LHCN-M2 (cell line): ENCODE results near the gene DPP4. TPM values are rescaled to one million over a fixed set of nuclear protein-coding genes. Genes with fewer than 3 reads are reported as not detected.

Source experiments
- DNase-seq: peaks from one replicate; pipeline ENCODE4 v3.0.0-alpha.2; 2012; ENCODE audit warnings: low read depth
- total RNA-seq: library from RNA; depleted of rRNA; stranded (reverse); fragments of >200 nt; gene quantifications from 2 replicates; pipeline ENCODE4 v1.2.3, GENCODE V29; 2014

The DPP4 gene
- total RNA-seq, 1 experiment from 2014 or later, result 27.7 TPM

DNA sequence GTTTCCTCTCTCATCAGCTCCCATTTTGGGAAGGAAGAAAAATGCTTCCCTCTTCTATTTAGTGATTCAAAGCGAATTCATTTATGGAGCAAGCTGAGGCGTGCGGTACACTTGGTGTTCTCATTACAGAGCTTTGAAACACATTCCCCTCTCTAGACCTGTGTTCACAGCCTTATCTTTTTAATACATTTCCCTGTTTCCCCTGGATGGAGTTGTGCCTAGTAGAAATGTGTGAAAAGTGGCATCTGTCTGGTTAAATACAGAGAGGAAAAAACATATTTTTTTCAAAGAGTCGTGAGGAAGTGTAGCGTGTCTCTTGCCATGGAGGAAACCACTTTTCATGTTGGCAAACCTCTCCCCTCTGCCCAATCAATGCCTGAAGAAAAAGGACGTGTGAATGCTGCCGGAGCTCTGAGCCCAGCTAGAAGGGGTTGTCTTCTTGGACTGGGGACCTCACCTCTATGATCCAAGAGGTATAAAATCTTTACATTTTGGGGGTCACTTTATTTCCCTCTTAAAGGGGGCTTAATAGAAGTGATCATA, 52.4 kb downstream of the DPP4 start:
- DNase-seq, result no peak

DNA sequence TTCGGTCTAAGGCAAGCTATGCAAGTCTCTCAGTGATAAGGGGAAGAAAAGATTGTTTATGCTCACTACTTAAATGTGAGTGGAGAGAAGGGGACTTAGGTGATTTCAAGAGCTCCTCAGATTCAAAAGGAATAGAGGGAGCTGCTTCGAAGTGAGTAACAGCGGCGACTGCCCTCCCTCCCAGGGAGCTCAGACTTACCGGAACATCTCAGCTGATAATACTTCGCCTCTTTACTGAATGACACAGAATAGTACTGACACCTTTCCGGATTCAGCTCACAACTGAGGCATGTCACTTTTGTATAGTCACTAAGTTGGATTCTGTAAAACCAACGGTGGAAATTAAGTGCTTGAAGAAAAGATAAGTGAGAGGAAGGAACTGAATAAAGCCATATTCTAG, 55.5 kb downstream of the DPP4 start:
- DNase-seq, result no peak

DNA sequence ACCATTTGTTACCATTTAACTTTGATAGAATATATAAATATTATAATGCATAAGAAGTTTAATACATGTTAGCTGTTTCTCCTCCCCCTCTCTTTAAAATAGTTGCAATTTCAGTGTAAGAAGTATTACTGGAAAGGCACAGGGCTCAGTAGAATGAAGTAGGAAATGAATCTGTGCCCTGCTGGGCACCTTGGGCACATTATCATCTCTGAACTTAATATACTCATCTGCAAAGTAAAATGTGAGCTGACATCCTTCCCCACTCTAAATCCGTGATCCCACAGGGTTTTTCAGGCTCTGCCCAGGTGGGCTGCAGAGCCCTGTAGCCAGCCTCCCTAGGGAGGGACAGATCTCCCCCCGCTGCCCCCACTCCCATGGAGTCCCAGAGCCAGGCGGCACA, 56.8 kb downstream of the DPP4 start:
- no peak for DNase-seq

DNA sequence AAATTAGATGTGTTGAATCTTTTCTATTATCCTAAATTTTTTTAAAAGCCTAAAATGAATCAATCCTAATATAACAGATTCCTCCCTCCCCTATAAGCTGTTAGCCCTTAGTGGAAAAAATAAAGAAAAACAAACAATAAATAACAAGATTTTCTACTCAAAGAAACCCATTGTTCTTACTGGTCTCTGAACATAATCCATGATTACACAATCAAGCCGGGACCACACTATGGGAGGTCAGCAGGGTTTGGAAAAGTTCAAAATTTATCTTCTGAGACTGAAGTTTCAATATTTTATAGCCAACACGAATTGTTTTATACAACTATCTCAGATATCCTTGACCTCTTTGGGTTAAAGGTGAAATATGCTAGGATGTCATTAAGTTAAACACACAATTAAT, 57.9 kb downstream of the DPP4 start:
- no peak for DNase-seq

DNA sequence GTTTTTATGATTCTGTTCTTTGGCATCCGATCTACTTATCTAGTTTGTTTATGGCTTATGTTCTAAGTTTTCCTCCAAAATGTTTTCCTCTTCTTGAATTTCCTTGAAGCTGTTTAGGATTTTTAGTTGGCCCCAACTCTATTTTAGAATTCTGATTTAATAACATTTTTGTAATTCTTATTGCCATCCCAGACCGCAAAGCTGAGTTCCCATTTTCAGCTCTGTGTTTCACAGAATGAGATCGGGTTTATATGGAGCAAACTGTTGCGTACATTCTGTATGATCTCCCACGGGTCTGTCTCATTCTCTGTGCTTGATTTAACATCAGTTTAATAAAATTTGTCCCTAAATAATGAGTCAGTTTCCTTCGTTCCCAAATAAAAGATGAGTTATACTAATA, 59.3 kb downstream of the DPP4 start:
- DNase-seq, result peak; percentile 27

DNA sequence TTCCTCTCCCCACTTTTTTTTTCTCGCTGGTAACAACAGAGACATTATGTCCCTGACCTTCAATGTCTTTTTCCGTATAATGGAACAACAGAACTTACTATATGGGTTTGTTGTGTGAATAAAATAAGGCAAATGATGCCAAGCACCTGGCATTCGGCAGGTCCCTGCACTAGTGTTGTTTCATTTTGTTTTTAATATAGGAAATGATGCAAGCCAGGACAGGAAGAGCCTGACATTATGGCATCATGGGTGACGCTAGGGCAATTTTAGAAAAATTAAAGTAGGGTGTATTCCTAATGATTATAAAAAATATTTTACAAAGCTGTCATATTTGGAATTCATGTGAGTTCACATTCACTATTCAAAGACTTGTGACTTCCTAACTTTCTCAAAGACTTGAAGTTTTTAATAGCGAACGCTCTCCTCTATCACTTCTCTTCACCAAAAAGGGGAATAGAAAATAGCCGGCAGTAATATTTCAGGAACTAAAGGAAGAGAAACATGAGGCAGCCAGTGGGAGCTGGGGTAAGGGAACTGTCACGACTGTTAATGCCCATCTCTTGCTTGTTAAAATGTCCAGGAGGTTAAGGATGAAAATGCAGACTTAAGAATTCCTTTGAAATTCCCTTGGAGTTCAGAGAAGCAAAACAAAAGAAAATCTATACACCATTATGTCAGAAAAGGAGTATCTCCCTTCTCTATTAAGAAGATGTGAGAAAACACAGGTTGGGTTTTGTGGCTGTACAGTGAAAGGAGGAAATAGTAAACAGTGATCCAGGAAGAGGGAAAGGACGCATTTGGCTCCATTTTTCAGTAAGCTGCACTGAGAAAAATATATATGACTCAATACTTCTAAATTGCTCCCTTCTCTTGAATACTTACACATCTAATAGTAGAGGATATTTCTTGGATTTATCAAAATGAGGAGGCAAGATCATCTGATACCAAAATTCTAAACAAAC, 60.2 kb downstream of the DPP4 start:
- DNase-seq, result no peak

DNA sequence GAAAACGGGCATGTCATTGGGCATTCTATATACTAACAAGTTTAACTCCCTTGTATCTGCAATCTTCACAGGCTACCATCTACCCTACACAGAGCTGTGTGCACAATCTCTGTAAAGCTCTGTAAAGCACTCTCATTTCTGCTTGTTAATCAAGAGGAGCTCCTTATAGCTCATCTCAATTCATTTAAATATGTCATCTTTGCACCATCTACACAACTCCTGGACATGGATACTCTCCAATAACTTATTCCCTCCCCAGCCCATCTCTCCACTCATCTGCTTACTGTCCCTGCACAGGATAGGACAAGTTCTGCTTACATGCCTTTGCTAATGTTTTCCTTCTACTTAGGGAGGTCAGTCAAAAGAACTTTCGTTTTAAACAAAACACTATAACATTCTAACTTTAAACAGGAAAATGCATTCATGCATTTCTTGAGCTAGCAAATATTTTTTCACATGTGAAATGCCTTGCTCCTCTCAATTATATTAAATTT, 61.4 kb downstream of the DPP4 start:
- no peak for DNase-seq

DNA sequence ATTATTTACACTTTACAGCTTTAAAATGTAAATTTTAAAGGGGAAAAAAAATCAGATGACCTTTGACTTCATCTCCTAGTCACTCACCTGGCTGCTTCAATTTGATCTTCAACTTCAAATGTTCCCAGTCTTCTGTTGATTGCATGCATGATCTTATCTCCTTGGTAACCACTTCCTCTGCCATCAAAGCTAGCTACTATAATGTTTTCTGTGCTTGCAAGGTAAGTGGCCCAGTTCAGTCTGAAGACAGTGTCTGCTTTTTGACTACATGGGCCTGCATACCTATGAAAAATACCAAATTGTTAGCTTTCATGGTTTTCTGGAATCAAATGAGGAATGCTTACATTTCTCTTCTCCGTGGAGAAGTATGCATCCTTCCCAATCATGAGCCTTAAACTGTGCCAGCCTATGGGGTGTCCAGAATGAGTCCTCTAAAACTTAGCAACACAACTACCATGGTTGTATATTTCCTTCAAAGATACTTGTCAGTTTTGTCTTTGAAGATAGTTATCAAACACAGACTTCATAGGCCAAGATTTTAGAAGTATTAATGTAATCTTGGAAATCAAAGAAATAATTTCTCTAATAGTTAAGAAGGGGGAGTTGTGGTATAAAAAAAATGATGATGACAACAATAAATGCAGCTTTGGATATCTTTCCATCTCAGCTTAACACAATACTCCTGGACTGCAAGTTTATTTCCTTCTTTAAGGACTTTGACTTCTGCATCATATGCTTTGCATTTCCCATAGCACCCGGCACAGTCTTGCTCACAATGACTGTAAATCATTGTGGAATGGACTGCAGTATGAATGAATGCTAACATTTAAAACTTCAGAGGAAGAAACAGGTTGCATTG, 62.1 kb downstream of the DPP4 start:
- no peak for DNase-seq

DNA sequence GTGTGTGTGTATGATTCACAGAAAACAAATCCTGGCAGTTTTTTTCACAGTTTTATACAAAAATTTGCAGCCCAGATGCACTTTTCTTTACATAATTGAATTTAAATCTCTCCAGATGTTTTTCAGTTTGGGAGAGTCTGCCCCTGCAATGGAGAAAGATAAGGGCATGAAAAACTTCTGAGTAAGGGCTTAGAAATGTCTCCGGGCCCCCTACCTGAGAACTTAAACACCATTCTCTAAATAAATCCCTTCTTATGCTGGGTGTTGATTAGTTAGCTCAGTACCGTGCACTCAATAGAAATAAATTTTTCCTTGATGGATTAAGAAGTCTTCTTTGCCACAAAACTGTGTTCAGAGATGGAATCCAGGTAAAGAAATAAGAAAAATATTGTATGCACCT, 64.5 kb downstream of the DPP4 start:
- DNase-seq, result no peak

DNA sequence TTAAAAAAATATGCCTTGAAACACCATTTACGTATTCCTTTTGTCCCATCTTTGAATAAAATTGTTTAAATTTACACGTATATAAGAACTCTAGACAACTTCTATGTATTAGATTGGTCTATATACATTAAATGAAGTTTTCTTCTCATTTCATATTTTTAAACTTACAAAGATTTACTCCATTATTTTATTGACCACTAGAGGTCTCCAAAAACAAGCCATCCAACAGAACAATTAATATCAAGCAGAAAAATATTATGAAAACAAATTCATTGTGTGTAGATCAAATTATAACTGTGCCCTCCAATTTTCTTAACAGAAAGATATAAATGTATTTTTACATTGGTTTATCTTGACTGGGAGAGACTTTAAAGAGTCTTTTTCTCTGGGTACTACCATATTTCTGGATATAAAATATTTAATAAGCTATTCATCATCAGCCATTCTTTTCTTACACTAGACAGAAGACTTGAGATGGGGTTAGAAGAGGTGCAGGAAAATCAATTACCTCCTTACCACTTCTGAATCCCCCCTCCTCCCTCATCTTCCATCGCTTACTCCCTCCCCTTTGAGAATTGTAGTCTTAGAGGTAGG, 66.5 kb downstream of the DPP4 start:
- no peak for DNase-seq

DNA sequence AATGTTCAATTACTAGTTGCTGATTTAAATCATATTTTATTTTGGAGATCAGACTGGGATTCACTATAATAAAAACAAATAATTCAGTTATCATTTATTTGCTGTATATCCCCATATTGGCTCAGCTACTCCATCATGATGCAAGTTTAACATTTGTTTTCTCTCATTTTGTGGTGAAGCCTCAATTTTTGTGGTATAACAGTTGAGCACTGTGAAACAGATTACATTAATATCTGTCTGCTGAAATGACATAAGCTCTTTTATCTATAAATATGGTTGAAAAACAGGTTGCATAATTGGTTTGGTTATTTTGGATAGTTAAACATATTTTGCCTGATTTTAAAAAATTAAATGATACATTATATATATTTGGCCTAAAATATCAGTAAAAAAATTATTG, 67.7 kb downstream of the DPP4 start:
- DNase-seq, result no peak

DNA sequence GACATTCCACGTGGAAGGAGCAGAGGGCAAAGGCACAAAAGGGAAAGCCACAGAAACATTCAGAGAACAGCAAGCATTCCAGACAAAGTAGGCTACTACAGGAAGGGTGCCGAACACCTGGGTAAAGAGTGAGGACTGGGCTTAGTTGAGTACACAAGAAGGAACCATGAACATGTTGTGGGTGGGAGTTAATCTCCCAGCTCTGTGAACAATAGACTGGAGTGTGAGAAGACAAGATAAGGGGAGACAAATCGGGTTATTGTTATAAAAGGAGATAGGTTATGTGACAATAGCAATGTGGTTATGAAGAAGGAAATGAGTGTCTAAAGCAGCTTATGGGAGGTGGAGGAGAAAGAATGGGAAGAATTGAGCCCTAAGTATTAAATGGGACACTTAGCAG, 70.0 kb downstream of the DPP4 start:
- no peak for DNase-seq

DNA sequence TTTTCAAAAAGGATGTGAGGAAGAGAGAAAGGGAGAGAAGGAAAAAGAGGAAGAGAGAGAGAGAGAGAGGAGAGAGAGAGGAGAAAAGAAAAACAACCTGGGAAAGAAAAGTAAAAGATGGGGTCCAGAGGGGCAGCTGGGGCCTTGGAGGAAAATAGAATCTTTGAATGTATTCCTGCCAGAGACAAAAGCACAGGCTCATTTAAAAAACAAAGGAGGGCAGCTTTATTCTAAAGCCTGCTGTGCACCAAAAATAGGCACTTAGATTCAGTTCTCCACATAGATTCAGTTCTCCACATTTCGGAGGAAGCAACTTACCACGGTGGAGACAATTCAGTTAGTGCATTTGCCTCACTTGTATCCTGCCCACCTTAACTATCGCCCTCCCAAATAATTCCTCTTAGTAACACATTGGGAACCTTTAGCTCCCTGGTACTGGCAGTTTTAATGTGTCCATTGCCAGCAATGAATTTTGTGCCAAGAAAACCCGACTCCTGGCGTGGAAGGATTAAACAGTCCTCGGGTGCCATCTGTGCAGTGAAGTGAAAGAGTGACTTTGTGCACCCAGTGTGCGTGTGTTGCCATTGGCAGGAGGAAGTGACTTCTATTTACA, 71.3 kb downstream of the DPP4 start:
- DNase-seq, result no peak

DNA sequence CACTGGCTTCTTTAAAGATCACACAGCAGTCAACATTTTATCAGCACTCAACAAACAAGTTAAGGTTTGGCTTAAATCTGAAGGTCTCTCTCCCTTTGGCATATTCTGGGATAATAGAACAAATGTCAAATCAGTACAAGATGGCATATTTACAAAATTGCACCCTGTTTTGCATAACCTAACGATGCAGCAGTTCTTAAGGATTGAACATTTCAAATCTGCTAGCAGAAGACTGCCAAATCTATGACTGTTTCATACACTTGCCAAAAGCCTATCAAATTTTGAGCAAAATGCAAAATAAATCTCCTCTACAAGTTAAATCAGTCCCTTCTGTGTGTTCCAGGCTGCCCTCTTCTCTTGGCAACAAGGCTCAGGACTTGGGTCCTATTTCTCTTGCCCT, 73.6 kb downstream of the DPP4 start:
- no peak for DNase-seq

DNA sequence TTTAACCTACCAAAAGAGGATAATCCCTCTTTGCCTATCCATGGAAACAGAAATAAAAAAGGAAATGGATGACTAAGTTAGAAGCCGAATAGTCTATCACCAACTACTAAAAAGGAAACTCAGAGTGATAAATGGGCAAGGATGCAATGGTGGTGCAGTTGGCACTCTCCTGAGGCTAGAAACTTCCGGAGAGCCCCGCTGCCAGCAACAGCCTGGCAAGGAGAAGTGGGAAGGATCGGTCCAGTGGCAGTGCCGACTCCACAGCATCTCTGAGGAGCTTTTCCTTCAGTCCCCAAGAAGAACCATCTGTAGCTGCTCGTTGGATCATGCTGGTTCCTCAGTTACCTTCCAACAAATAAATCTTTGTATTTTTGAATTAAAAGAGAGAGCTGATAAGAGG, 74.7 kb downstream of the DPP4 start:
- DNase-seq, result no peak

DNA sequence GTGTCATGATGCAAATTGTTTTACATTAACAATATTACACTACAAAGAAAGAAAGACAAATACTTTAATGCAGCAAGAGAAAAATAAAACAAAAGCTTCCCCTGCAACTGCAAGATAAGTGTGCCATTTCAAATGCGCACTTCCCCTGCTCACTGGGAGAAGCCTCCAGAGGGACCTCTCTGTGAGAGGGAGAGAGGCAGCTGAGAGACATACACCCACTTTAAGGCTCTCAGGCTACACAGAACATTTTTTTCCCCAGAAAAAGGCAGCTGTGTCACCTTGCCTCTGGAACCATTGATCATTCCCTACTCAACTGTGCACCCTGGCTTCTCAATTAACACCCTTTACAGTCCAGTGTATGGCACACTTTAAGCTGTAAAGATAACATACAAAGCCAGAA, 75.2 kb downstream of the DPP4 start:
- DNase-seq, result no peak

DNA sequence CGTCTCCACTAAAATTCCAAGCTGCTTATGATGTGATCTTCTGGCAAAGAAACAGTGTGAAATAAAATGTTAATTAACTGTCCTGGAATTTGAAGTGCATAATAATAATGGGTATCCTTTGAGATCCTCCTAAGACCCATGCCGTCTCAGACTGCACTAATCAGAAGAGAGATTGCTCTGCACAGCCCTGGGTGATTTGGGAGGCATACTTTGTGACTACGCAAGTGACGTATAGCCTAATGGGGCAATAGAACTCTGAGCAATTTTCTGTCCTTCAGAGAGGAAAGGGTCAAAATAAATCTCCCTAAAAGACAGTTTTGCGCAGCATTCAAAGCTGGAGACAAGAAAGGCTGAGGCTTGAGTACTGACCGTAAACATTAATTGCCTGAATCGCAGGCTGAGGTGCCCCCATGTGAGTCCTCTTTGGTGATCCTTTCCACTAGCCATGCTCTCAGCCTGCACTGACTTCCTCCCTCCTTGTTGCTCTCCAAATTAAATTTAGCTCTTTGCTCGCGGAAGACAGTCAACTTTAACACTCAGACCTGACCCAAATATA, 76.0 kb downstream of the DPP4 start:
- DNase-seq, result no peak

DNA sequence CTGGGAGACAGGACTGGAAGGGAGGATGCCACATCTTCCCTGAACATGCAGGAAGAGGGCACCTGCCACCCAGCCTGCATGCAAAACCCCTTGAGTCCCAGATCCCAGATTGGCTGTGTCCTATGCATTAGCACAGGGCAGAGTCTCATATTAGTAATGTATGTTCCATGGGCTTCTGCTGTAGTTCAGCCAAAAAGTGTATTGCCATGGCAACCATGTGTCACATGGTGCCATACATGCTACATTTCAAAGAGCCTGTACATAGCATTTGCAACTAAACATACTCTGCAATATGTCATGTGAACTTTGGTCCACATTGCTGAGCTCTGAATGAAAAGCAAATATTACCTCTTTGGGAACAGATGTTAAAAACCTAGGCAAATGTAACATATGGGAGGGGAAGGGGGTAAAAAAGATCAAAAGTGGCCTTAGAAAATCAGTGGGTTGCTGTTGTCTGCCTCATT, 78.4 kb downstream of the DPP4 start:
- DNase-seq, result no peak

DNA sequence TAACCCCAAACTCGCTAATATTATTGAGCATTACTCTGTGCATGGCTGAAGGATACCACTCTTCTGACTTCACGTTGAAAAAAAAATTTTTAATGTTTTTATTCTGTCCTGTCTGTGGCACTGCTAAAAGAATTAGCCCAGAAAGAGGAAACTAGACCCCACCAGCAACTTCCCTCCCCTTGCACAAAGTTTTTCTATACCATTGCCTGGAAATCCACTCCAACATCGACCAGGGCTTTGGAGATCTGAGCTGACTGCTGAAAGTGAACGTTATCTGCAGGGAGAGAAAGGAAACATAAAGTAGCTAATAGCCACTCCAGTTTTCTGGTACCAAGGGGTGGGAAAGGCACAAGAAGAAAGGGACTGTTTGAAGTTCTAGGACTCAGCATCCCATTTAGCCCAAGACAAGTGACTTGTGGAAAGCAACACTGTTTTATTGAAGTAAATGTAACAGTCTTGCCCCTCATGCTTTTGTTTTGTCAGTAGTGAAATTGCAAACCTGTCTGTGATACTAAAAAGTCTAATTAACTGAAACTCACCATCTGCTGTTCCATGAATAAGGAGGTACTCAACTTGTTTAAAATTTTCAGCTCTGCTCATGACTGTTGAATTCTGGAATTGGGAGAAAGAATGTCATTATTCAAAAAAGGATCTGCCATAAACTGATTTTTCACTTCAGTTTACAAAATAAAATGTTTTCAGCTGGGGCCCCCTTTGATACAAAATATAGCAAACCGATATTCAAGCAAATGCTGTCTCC, 79.1 kb downstream of the DPP4 start:
- no peak for DNase-seq

DNA sequence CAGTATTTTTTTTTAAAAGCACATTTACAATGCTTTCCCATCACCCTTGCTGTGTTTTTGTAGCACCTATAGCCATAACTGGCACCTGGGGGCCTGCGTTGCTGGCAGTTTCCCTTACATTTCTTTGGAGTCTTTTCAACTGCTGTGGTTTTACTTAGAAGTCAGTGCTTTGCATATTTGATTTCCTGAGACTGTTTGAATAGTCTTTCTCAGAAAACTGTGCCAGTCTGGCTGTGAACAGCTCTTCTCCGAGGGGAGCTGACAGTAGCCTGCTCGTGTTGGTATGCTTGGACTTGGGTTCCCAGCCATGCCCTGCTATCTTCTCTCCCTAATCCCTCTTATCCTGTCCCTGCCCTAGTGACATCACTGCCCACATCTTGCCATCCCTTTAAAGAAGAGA, 81.5 kb downstream of the DPP4 start:
- peak; percentile 53 for DNase-seq
